SK-N-SH (cell line): ENCODE results near the gene LDAF1. TPM values are rescaled to one million over a fixed set of nuclear protein-coding genes. Genes with fewer than 3 reads are reported as not detected.

Source experiments
- CTCF ChIA-PET: fragments of 300-600, 350-600 bp; formaldehyde crosslinking; extraction: SDS; loops from one replicate; lab custom pipeline; 2021; lab: Yijun Ruan, JAX
- POLR2A ChIA-PET: fragments of 350-600 bp; sonication (Branson Sonifier 250); formaldehyde crosslinking; extraction: SDS; loops from one replicate; lab custom pipeline; 2020; ENCODE audit warnings: antibody characterized with exemption, inconsistent platforms; lab: Yijun Ruan, JAX
- DNase-seq: peaks from one replicate; pipeline ENCODE4 v3.0.0; 2012
- H2AFZ ChIP-seq: fragments of 200-600 bp; sonication (generic); 2 replicates; pipeline ENCODE4 v1.8.1; 2016; ENCODE audit warnings: antibody characterized with exemption, mild to moderate bottlenecking, low read depth
- H3F3A ChIP-seq: fragments of 200-600 bp; sonication (generic); replicated peaks from 2 replicates; pipeline ENCODE3; 2016; ENCODE audit warnings: antibody characterized with exemption, mild to moderate bottlenecking; ENCODE audit not compliant: insufficient read depth
- H3K27ac ChIP-seq, 2 experiments: fragments of 200-500 bp in 1 of 2; fragments of 200-600 bp in 1 of 2; sonication (Bioruptor generic) in 1 of 2; sonication (generic), shearing (Covaris generic) in 1 of 2; 2 replicates each; pipeline versions ENCODE4 v1.5.1 to v1.6.1; 2014 to 2016; ENCODE audit warnings: low read depth in 2 of 2, inconsistent platforms in 1 of 2, low read length in 1 of 2, mild to moderate bottlenecking in 1 of 2, mixed read lengths in 1 of 2
- H3K27me3 ChIP-seq: fragments of 200-600 bp; sonication (generic), shearing (Covaris generic); 2 replicates; pipeline ENCODE4 v1.6.1; 2016; ENCODE audit warnings: mixed run types; ENCODE audit not compliant: insufficient read depth
- H3K36me3 ChIP-seq, 2 experiments: fragments of 200-500 bp in 1 of 2; fragments of 200-600 bp in 1 of 2; sonication (Bioruptor generic) in 1 of 2; sonication (generic) in 1 of 2; replicated peaks in 1 of 2; 2 replicates each; pipeline versions ENCODE3 to v1.5.1; 2014 to 2016; ENCODE audit warnings: low read length in 1 of 2, mild to moderate bottlenecking in 1 of 2; ENCODE audit not compliant: insufficient read depth in 2 of 2, control insufficient read depth in 1 of 2
- H3K4me1 ChIP-seq, 2 experiments: fragments of 200-500 bp in 1 of 2; fragments of 200-600 bp in 1 of 2; sonication (Bioruptor generic) in 1 of 2; sonication (generic), shearing (Covaris generic) in 1 of 2; 2 replicates each; pipeline versions ENCODE4 v1.5.1 to v1.6.1; 2014 to 2016; ENCODE audit warnings: low read depth in 1 of 2, low read length in 1 of 2, mixed run types in 1 of 2; ENCODE audit not compliant: insufficient read depth in 2 of 2, control insufficient read depth in 1 of 2
- H3K4me2 ChIP-seq: fragments of 200-600 bp; sonication (generic), shearing (Covaris generic); 2 replicates; pipeline ENCODE4 v1.6.1; 2017; ENCODE audit warnings: mixed run types
- H3K4me3 ChIP-seq, 2 experiments: fragments of 200-500 bp in 1 of 2; fragments of 200-600 bp in 1 of 2; sonication (Bioruptor generic) in 1 of 2; sonication (generic), shearing (Covaris generic) in 1 of 2; 2 replicates each; pipeline versions ENCODE4 v1.5.1 to v1.8.1; 2014 to 2016; ENCODE audit warnings: low read depth in 2 of 2, inconsistent platforms in 1 of 2, low read length in 1 of 2, mild to moderate bottlenecking in 1 of 2, mixed read lengths in 1 of 2, moderate library complexity in 1 of 2
- H3K79me2 ChIP-seq: fragments of 200-600 bp; sonication (generic); 2 replicates; pipeline ENCODE4 v1.8.1; 2017; ENCODE audit warnings: mild to moderate bottlenecking; ENCODE audit not compliant: insufficient read depth
- H3K9ac ChIP-seq: fragments of 200-600 bp; sonication (generic); 2 replicates; pipeline ENCODE4 v1.6.1; 2017; ENCODE audit warnings: mixed run types
- H3K9me2 ChIP-seq: fragments of 200-600 bp; sonication (generic); 2 replicates; pipeline ENCODE4 v1.6.1; 2017; ENCODE audit warnings: mixed run types
- H3K9me3 ChIP-seq: fragments of 200-600 bp; sonication (generic); 2 replicates; pipeline ENCODE4 v1.6.1; 2017; ENCODE audit warnings: mixed run types, mild to moderate bottlenecking, moderate library complexity
- H4K20me1 ChIP-seq: fragments of 200-600 bp; sonication (generic); 2 replicates; pipeline ENCODE4 v1.6.1; 2017; ENCODE audit warnings: mild to moderate bottlenecking, mixed run types; ENCODE audit not compliant: insufficient read depth
- CTCF ChIP-seq: fragments of 200-600 bp; sonication (generic); IDR thresholded peaks from 2 replicates; pipeline ENCODE4 v1.6.1; 2017; ENCODE audit warnings: antibody characterized with exemption, mild to moderate bottlenecking, moderate library complexity
- EP300 ChIP-seq, 2 experiments: IDR thresholded peaks; 2 replicates each; pipeline versions ENCODE4 v1.4.0 to v1.6.1; 2012; ENCODE audit warnings: borderline replicate concordance in 1 of 2, low read depth in 1 of 2, low read length in 1 of 2
- FOSL2 ChIP-seq: IDR thresholded peaks from 2 replicates; pipeline ENCODE4 v1.4.0; 2012; ENCODE audit warnings: low read depth, mild to moderate bottlenecking, moderate library complexity, borderline replicate concordance
- FOXM1 ChIP-seq: IDR thresholded peaks from 2 replicates; pipeline ENCODE4 v1.4.0; 2012; ENCODE audit warnings: low read depth, mild to moderate bottlenecking
- GABPA ChIP-seq: IDR thresholded peaks from 2 replicates; pipeline ENCODE4 v1.4.0; 2012; ENCODE audit warnings: low read depth, mild to moderate bottlenecking
- GATA2 ChIP-seq: sonication (generic); formaldehyde crosslinking; IDR thresholded peaks from 2 replicates; pipeline ENCODE4 v1.5.0; 2020; ENCODE audit warnings: mild to moderate bottlenecking, missing genetic modification reagents
- IRF3 ChIP-seq: fragments of 150-350 bp; IDR thresholded peaks from 2 replicates; pipeline ENCODE4 v1.6.1; 2016; ENCODE audit warnings: mild to moderate bottlenecking, low read depth, low read length
- JUND ChIP-seq: IDR thresholded peaks from 2 replicates; pipeline ENCODE4 v1.4.0; 2012
- MEF2A ChIP-seq: IDR thresholded peaks from 2 replicates; pipeline ENCODE4 v1.4.0; 2012; ENCODE audit warnings: low read depth, borderline replicate concordance
- MXI1 ChIP-seq: IDR thresholded peaks from 2 replicates; pipeline ENCODE4 v1.6.1; 2012; ENCODE audit warnings: mild to moderate bottlenecking, low read depth, low read length, improper control_type of control experiment
- NFIC ChIP-seq: IDR thresholded peaks from 2 replicates; pipeline ENCODE4 v1.4.0; 2012; ENCODE audit warnings: borderline replicate concordance
- NRF1 ChIP-seq: IDR thresholded peaks from 2 replicates; pipeline ENCODE4 v1.6.1; 2012; ENCODE audit warnings: low read depth, mild to moderate bottlenecking, low read length
- RFX5 ChIP-seq: IDR thresholded peaks from 2 replicates; pipeline ENCODE4 v1.6.1; 2012; ENCODE audit warnings: mild to moderate bottlenecking, improper control_type of control experiment, low read length
- RXRA ChIP-seq: IDR thresholded peaks from 2 replicates; pipeline ENCODE4 v1.4.0; 2012; ENCODE audit warnings: low read depth, mild to moderate bottlenecking, borderline replicate concordance
- SIN3A ChIP-seq: IDR thresholded peaks from 2 replicates; pipeline ENCODE4 v1.6.1; 2012; ENCODE audit warnings: low read depth, mild to moderate bottlenecking, low read length, moderate library complexity, borderline replicate concordance
- SMC3 ChIP-seq: IDR thresholded peaks from 2 replicates; pipeline ENCODE4 v1.6.1; 2012; ENCODE audit warnings: low read depth, low read length, improper control_type of control experiment
- TAF1 ChIP-seq: IDR thresholded peaks from 2 replicates; pipeline ENCODE4 v1.6.1; 2012; ENCODE audit warnings: low read depth, mild to moderate bottlenecking, low read length, moderate library complexity, borderline replicate concordance
- YY1 ChIP-seq: IDR thresholded peaks from 2 replicates; pipeline ENCODE4 v1.4.0; 2012; ENCODE audit warnings: low read depth, mild to moderate bottlenecking
- ZBTB33 ChIP-seq: IDR thresholded peaks from 2 replicates; pipeline ENCODE4 v1.4.0; 2012; ENCODE audit warnings: low read depth, borderline replicate concordance
- WGBS: methylation state at CpG from one replicate; pipeline ENCODE4 v1.1.6; 2017; ENCODE audit warnings: low lambda C conversion rate; 5-methylcytosine and 5-hydroxymethylcytosine counted together
- polyA plus RNA-seq, 3 experiments: library from polyadenylated mRNA; depleted of rRNA; stranded (reverse); fragments of >200 nt; gene quantifications; 2 replicates each; pipeline ENCODE4 v1.2.3, GENCODE V29; 2012

Gene LDAF1
- polyA plus RNA-seq, 1 of the 3 experiments (the other 2 are of a cell fraction) = 10.0 TPM

- 44% methylated on average over 1 of the region's 1 CpG for WGBS
- H2AFZ ChIP-seq = no peak overlapping the region
- CTCF ChIA-PET = interaction anchor here (1.1 kb wide), 1 partner anchor 8 kb away, joined by 4 read pairs; no protein-coding TSS in a partner anchor
- no peak overlapping the region for H3K27ac ChIP-seq
- H3K9ac ChIP-seq = no peak overlapping the region
- H3K27me3 ChIP-seq = no peaks in the 10 kb centered on the region; the same call in 1 of the 2 replicates
- H3K79me2 ChIP-seq = no peaks in the 10 kb centered on the region
- H3F3A ChIP-seq = no peaks in the 10 kb centered on the region
- H3K4me2 ChIP-seq = no peak overlapping the region
- no peaks in the 10 kb centered on the region for H3K36me3 ChIP-seq
- H3K9me3 ChIP-seq = no peaks in the 10 kb centered on the region
- no peak for TF ChIP-seq GABPA
- TF ChIP-seq MXI1 = no peak
- no peak for TF ChIP-seq YY1
- no peak for TF ChIP-seq ZBTB33
- no peak for TF ChIP-seq TAF1
- no peak for TF ChIP-seq JUND
- no peak for TF ChIP-seq RXRA
- no peak for TF ChIP-seq RFX5
- no peak for TF ChIP-seq NFIC
- no peak for TF ChIP-seq FOXM1
- no peak for TF ChIP-seq FOSL2
- TF ChIP-seq EP300 (IDR thresholded peaks at IDR 0.05; ENCODE audit: borderline replicate concordance in 1 of 2, low read depth in 1 of 2, low read length in 1 of 2) = no peak
- no peak for TF ChIP-seq SIN3A
- no peak for TF ChIP-seq IRF3
- TF ChIP-seq GATA2 (CRISPR knock-in tag) = no peak
- TF ChIP-seq NRF1 = no peak
- no peak for TF ChIP-seq CTCF
- no peak for TF ChIP-seq SMC3
- TF ChIP-seq MEF2A = no peak
- no peak for DNase-seq
- H3K4me1 ChIP-seq = no peaks in the 10 kb centered on the region; a peak in 1 of 4 replicates
- no peaks in the 10 kb centered on the region for H4K20me1 ChIP-seq
- no peaks in the 10 kb centered on the region for H3K9me2 ChIP-seq
- H3K4me3 ChIP-seq = no peak overlapping the region
- POLR2A ChIA-PET = no interaction called here
These were observed 38.6 kb downstream of the LDAF1 start for GRCh38 chr16:21197112-21197511.
